Astrocyte (in vitro differentiated cells and primary cell): ENCODE data around the gene GREB1L. TPM values are rescaled to one million over a fixed set of nuclear protein-coding genes. Genes with fewer than 3 reads are reported as not detected.

Source experiments
- DNase-seq: peaks from one replicate; pipeline ENCODE4 v3.0.0-alpha.2; 2010; ENCODE audit warnings: low read depth
- FAIRE-seq: peaks from 2 replicates; lab custom pipeline; 2011; peaks lifted over from hg19 to GRCh38; lab: Jason Lieb, UNC
- H2AFZ ChIP-seq: 2 replicates; pipeline ENCODE4 v1.6.0; 2012; ENCODE audit warnings: low read depth, low read length, inconsistent platforms
- H3K27ac ChIP-seq: 2 replicates; pipeline ENCODE4 v1.5.1; 2011; ENCODE audit warnings: low read depth, low read length, inconsistent platforms
- H3K27me3 ChIP-seq: 2 replicates; pipeline ENCODE4 v1.6.0; 2011; ENCODE audit warnings: low read length, inconsistent platforms; ENCODE audit not compliant: insufficient read depth
- H3K36me3 ChIP-seq: 2 replicates; pipeline ENCODE4 v1.5.1; 2011; ENCODE audit warnings: low read length, inconsistent platforms; ENCODE audit not compliant: insufficient read depth
- H3K4me1 ChIP-seq: 2 replicates; pipeline ENCODE4 v1.5.1; 2011; ENCODE audit warnings: low read length, inconsistent platforms; ENCODE audit not compliant: insufficient read depth
- H3K4me2 ChIP-seq: 2 replicates; pipeline ENCODE4 v1.6.0; 2012; ENCODE audit warnings: low read length, inconsistent platforms
- H3K4me3 ChIP-seq: 2 replicates; pipeline ENCODE4 v1.5.1; 2011; ENCODE audit warnings: low read depth, mild to moderate bottlenecking, low read length, inconsistent platforms; ENCODE audit not compliant: insufficient read depth
- H3K79me2 ChIP-seq: 2 replicates; pipeline ENCODE4 v1.6.0; 2012; ENCODE audit warnings: mild to moderate bottlenecking, low read length, inconsistent platforms; ENCODE audit not compliant: insufficient read depth
- H3K9ac ChIP-seq: 2 replicates; pipeline ENCODE4 v1.6.0; 2012; ENCODE audit warnings: mild to moderate bottlenecking, low read length, inconsistent platforms
- H3K9me3 ChIP-seq: 2 replicates; pipeline ENCODE4 v1.5.1; 2012; ENCODE audit warnings: low read depth, mild to moderate bottlenecking, low read length, inconsistent platforms; ENCODE audit not compliant: insufficient read depth
- H4K20me1 ChIP-seq: 2 replicates; pipeline ENCODE4 v1.6.0; 2012; ENCODE audit warnings: low read length, inconsistent platforms; ENCODE audit not compliant: insufficient read depth
- H3K27ac Mint-ChIP-seq: one replicate; pipeline ENCODE4 v1.8.0; 2021; ENCODE audit warnings: mild to moderate bottlenecking, mixed read lengths; ENCODE audit not compliant: unreplicated experiment
- H3K27me3 Mint-ChIP-seq: one replicate; pipeline ENCODE4 v1.8.0; 2021; ENCODE audit warnings: low read depth, mixed read lengths; ENCODE audit not compliant: unreplicated experiment
- H3K36me3 Mint-ChIP-seq: one replicate; pipeline ENCODE4 v1.8.0; 2021; ENCODE audit warnings: low read depth, mixed read lengths; ENCODE audit not compliant: unreplicated experiment
- H3K4me1 Mint-ChIP-seq: one replicate; pipeline ENCODE4 v1.8.0; 2021; ENCODE audit warnings: low read depth, mixed read lengths; ENCODE audit not compliant: unreplicated experiment
- H3K4me3 Mint-ChIP-seq: one replicate; pipeline ENCODE4 v1.8.0; 2021; ENCODE audit warnings: mild to moderate bottlenecking, moderate library complexity, mixed read lengths; ENCODE audit not compliant: unreplicated experiment
- H3K9me3 Mint-ChIP-seq: one replicate; pipeline ENCODE4 v1.8.0; 2021; ENCODE audit warnings: mild to moderate bottlenecking, mixed read lengths; ENCODE audit not compliant: unreplicated experiment
- EZH2 ChIP-seq: IDR thresholded peaks from 2 replicates; pipeline ENCODE4 v1.6.1; 2012; ENCODE audit warnings: mild to moderate bottlenecking, low read length, inconsistent platforms; ENCODE audit not compliant: insufficient read depth
- total RNA-seq: library from RNA; stranded (reverse); gene quantifications from 2 replicates; pipeline ENCODE4 v1.2.1, GENCODE V29; 2021
- TF ChIP-seq, protein P1 (sequence below): IDR thresholded peaks from 2 replicates; pipeline ENCODE4 v1.5.1; 2011; ENCODE audit warnings: low read depth, mild to moderate bottlenecking, inconsistent platforms, low read length, moderate library complexity; ENCODE audit not compliant: insufficient read depth

GREB1L gene
- total RNA-seq, 1 donor from 2014 or later: 16.2 TPM

DNA sequence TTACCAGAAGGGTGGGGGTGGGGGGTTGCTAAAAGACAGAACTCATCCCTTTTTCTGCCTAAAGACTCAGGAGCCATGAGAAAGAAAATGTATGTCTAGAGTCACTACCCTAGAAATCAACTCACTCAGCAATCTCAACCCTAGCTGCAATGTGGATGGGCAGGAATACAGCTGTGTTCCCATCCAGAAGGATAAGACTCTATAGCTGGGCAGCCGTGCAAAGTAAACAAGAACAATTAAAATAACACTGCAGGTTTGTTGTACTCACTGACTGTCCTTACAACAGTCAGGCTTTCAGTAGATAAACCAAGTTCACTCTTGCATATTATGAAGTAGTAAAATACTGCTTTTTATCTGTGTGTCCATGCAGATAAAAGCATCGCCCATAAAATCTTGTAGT, 284.4 kb downstream of the GREB1L start:
- no peaks in the 10 kb centered on the region for H3K27me3 ChIP-seq
- H3K9ac ChIP-seq: no peak overlapping the region
- H2AFZ ChIP-seq: no peak overlapping the region
- H3K9me3 Mint-ChIP-seq: no peaks in the 10 kb centered on the region
- no peak overlapping the region for H3K27ac Mint-ChIP-seq
- H3K4me3 ChIP-seq: no peak overlapping the region
- H3K27me3 Mint-ChIP-seq: no peaks in the 10 kb centered on the region
- no peaks in the 10 kb centered on the region for H4K20me1 ChIP-seq
- no peak for DNase-seq
- no peak overlapping the region for H3K27ac ChIP-seq
- no peaks in the 10 kb centered on the region for H3K4me1 ChIP-seq
- H3K9me3 ChIP-seq: no peaks in the 10 kb centered on the region
- H3K4me3 Mint-ChIP-seq: no peak overlapping the region
- no peaks in the 10 kb centered on the region for H3K79me2 ChIP-seq
- FAIRE-seq: no peak
- peaks cover 5% of the 10 kb centered on the region for H3K36me3 Mint-ChIP-seq
- no peaks in the 10 kb centered on the region for H3K36me3 ChIP-seq
- no peak overlapping the region for H3K4me2 ChIP-seq
- H3K4me1 Mint-ChIP-seq: no peaks in the 10 kb centered on the region
- TF ChIP-seq EZH2: no peak

DNA sequence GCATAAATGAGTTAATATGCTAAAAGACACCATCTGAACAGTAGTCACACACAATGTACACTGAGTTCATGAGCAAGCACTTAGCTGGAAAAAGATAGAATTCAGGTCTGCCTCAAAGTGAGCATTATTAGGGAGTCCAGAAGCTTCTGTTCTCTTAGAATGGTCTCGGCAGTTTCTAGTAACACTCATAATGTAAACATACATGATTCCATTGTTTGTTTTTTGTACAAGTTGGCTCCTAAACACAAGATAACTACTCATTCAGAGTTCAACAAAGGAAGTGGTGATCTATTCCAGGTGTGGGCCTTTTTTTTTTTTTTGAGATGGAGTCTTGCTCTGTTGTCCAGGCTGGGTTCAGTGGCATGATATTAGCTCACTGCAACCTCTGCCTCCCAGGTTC, 292.3 kb downstream of the GREB1L start:
- Mint-ChIP-seq H3K9me3 (no peaks in the 10 kb centered on the region), H3K27me3 (no peaks in the 10 kb centered on the region), H3K36me3 (peaks cover 4% of the 10 kb centered on the region), H3K4me1 (no peaks in the 10 kb centered on the region), H3K4me3 (no peak overlapping the region), H3K27ac (no peak overlapping the region)
- no peak for FAIRE-seq
- Histone ChIP-seq H3K9me3 (no peaks in the 10 kb centered on the region), H3K4me2 (no peak overlapping the region), H3K9ac (no peak overlapping the region), H3K27me3 (no peaks in the 10 kb centered on the region), H3K27ac (no peak overlapping the region), H3K79me2 (no peaks in the 10 kb centered on the region), H3K4me3 (no peak overlapping the region), H4K20me1 (no peaks in the 10 kb centered on the region), H3K36me3 (peaks cover 3% of the 10 kb centered on the region), H2AFZ (no peak overlapping the region), H3K4me1 (no peaks in the 10 kb centered on the region)
- TF ChIP-seq EZH2: no peak
- TF ChIP-seq, protein P1, sequence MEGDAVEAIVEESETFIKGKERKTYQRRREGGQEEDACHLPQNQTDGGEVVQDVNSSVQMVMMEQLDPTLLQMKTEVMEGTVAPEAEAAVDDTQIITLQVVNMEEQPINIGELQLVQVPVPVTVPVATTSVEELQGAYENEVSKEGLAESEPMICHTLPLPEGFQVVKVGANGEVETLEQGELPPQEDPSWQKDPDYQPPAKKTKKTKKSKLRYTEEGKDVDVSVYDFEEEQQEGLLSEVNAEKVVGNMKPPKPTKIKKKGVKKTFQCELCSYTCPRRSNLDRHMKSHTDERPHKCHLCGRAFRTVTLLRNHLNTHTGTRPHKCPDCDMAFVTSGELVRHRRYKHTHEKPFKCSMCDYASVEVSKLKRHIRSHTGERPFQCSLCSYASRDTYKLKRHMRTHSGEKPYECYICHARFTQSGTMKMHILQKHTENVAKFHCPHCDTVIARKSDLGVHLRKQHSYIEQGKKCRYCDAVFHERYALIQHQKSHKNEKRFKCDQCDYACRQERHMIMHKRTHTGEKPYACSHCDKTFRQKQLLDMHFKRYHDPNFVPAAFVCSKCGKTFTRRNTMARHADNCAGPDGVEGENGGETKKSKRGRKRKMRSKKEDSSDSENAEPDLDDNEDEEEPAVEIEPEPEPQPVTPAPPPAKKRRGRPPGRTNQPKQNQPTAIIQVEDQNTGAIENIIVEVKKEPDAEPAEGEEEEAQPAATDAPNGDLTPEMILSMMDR: no peak
- DNase-seq: no peak

DNA sequence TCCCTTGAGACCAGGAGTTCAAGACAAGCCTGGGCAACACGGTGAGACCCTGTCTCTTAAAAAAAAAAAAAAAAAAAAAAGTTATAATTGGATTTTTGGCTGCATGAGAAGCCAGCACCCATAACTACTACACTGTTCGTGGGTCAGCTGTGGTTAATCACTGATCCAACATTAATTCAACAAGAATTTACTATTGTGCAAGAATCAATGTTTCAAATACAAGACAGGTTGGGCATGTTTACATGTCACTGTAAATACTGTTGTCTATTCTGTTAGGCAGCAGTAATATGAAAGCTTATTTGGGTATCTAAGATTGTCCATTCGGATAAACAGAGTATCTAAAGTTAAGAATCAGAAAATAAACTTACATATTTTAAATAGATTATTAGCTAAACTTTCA, 296.2 kb downstream of the GREB1L start:
- Histone ChIP-seq H3K27ac (no peak overlapping the region), H3K79me2 (no peaks in the 10 kb centered on the region), H2AFZ (no peak overlapping the region), H3K9me3 (no peaks in the 10 kb centered on the region), H3K36me3 (no peaks in the 10 kb centered on the region), H3K27me3 (no peaks in the 10 kb centered on the region), H3K4me3 (no peak overlapping the region), H4K20me1 (peaks cover 4% of the 10 kb centered on the region), H3K4me2 (no peak overlapping the region), H3K9ac (no peak overlapping the region), H3K4me1 (no peaks in the 10 kb centered on the region)
- Mint-ChIP-seq H3K27me3 (no peaks in the 10 kb centered on the region), H3K4me3 (no peak overlapping the region), H3K27ac (no peak overlapping the region), H3K36me3 (peaks cover 7% of the 10 kb centered on the region), H3K9me3 (no peaks in the 10 kb centered on the region), H3K4me1 (no peaks in the 10 kb centered on the region)
- TF ChIP-seq, protein P1: no peak
- no peak for TF ChIP-seq EZH2
- FAIRE-seq (no peak), DNase-seq (peak; percentile 4)
